PFSK-1 (cell line): ENCODE results near the gene SNUPN.

Experiments used
- FOXP2 ChIP-seq: optimal IDR thresholded peaks from 2 replicates; pipeline ENCODE3; 2011; ENCODE audit warnings: borderline replicate concordance, control low read depth, inconsistent platforms; ENCODE audit not compliant: insufficient read depth; ENCODE audit errors: extremely low read length, extremely low read depth
- POLR2AphosphoS5 ChIP-seq: IDR thresholded peaks from 2 replicates; pipeline ENCODE4 v1.6.1; 2012; ENCODE audit warnings: low read depth, mild to moderate bottlenecking, control low read depth, low read length, moderate library complexity
- SIN3A ChIP-seq: IDR thresholded peaks from 2 replicates; pipeline ENCODE4 v1.6.1; 2012; ENCODE audit warnings: mild to moderate bottlenecking, low read length, moderate library complexity, borderline replicate concordance; ENCODE audit not compliant: insufficient read depth
- TAF1 ChIP-seq: IDR thresholded peaks from 2 replicates; pipeline ENCODE4 v1.6.1; 2012; ENCODE audit warnings: low read length, control low read depth, borderline replicate concordance; ENCODE audit not compliant: insufficient read depth
- TF ChIP-seq, protein P1 (sequence below), 2 experiments: IDR thresholded peaks; 2 replicates each; pipeline versions ENCODE4 v1.6.1 to v1.8.0; 2011 to 2012; ENCODE audit warnings: low read depth in 2 of 2, low read length in 2 of 2, control low read depth in 1 of 2, inconsistent platforms in 1 of 2, mild to moderate bottlenecking in 1 of 2, moderate library complexity in 1 of 2; ENCODE audit not compliant: insufficient read depth in 1 of 2

Gene SNUPN

DNA sequence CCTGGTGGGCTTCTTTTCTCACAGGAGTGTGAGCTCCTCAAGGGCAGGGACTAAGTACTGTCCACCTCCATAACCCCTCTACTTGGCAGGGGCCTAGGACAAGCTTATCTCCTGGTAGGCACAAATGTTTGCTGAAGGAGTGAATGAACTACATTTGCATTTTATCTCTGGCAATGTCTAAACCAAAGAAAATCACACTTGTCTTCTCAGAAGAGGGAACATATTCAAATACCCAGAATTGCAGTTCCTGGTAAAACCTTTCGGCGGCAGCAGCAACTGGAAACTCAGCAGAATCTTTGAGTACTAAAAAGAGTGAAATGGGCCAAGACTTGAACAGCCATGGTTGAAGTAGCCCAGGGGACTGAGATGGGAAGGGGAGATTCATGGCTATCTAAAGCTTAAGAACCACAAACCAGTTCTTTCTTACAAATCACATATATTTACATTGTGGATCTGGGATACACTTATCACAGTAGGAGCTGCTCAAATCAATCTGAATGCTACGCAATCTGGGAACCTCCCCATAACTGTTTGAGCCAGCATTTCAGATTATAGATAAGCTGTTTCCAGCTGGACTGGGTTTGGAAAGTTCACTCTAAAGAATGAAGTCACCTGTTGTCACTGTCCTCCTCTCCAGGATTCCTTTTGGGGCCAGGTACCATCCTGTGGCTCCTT is 27.7 kb downstream of the SNUPN start:
- TF ChIP-seq, protein P1, sequence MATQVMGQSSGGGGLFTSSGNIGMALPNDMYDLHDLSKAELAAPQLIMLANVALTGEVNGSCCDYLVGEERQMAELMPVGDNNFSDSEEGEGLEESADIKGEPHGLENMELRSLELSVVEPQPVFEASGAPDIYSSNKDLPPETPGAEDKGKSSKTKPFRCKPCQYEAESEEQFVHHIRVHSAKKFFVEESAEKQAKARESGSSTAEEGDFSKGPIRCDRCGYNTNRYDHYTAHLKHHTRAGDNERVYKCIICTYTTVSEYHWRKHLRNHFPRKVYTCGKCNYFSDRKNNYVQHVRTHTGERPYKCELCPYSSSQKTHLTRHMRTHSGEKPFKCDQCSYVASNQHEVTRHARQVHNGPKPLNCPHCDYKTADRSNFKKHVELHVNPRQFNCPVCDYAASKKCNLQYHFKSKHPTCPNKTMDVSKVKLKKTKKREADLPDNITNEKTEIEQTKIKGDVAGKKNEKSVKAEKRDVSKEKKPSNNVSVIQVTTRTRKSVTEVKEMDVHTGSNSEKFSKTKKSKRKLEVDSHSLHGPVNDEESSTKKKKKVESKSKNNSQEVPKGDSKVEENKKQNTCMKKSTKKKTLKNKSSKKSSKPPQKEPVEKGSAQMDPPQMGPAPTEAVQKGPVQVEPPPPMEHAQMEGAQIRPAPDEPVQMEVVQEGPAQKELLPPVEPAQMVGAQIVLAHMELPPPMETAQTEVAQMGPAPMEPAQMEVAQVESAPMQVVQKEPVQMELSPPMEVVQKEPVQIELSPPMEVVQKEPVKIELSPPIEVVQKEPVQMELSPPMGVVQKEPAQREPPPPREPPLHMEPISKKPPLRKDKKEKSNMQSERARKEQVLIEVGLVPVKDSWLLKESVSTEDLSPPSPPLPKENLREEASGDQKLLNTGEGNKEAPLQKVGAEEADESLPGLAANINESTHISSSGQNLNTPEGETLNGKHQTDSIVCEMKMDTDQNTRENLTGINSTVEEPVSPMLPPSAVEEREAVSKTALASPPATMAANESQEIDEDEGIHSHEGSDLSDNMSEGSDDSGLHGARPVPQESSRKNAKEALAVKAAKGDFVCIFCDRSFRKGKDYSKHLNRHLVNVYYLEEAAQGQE (IDR thresholded peaks at IDR 0.05; ENCODE audit: insufficient read depth in 1 of 2, low read depth in 2 of 2, low read length in 2 of 2) = no peak
- TF ChIP-seq FOXP2 (no peak), SIN3A (no peak), POLR2AphosphoS5 (no peak), TAF1 (no peak)

DNA sequence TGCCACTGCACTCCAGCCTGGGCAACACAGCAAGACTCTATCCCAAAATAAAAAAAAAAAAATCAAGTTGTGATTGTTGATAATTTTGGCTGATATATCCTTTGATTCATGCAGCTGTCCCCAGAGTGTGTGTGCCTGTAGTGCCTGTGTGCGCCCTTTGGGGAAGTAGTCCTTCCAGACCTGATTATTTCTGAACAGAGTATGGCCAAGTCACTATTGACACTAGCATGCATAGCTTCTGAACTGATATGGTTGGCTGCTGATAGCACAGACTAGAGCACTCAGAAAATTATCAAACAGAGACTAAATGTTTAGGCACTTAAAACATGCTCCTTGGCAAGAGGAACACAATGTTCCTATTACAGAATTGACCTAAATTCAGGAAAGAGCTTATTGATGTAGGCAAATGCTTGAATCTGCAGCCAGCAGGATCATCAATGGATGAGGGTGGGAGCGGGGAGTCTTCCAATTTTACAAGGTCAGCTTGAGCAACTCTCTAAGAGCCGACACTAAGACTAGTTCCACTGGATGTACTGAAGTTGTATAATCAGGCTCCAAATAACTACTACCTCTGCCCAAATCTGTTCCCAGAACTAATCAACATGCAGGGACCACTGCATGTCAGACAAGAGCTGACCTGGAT is 28.7 kb downstream of the SNUPN start:
- TF ChIP-seq TAF1 = no peak
- TF ChIP-seq POLR2AphosphoS5 = no peak
- no peak for TF ChIP-seq SIN3A
- TF ChIP-seq, protein P1 (IDR thresholded peaks at IDR 0.05; ENCODE audit: insufficient read depth in 1 of 2, low read depth in 2 of 2, low read length in 2 of 2) = no peak
- no peak for TF ChIP-seq FOXP2

DNA sequence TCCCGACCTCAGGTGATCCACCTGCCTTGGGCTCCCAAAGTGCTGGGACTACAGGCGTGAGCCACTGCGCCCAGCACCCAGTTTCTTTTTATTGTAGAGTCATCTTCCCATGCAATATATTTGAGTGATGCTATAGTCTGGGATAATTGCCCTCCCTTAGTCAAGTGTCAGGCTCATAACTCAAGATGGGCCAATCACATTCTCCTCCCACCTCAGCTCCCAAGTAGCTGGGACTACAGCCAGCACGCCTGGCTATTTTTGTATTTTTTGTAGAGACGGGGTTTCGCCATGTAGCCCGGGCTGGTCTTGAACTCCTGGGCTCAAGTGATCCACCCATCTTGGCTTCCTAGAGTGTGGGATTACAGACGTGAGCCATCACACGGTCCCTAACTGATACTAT is 31.2 kb downstream of the SNUPN start:
- no peak for TF ChIP-seq POLR2AphosphoS5
- no peak for TF ChIP-seq FOXP2
- no peak for TF ChIP-seq TAF1
- TF ChIP-seq SIN3A = no peak
- TF ChIP-seq, protein P1 (IDR thresholded peaks at IDR 0.05; ENCODE audit: insufficient read depth in 1 of 2, low read depth in 2 of 2, low read length in 2 of 2) = no peak

DNA sequence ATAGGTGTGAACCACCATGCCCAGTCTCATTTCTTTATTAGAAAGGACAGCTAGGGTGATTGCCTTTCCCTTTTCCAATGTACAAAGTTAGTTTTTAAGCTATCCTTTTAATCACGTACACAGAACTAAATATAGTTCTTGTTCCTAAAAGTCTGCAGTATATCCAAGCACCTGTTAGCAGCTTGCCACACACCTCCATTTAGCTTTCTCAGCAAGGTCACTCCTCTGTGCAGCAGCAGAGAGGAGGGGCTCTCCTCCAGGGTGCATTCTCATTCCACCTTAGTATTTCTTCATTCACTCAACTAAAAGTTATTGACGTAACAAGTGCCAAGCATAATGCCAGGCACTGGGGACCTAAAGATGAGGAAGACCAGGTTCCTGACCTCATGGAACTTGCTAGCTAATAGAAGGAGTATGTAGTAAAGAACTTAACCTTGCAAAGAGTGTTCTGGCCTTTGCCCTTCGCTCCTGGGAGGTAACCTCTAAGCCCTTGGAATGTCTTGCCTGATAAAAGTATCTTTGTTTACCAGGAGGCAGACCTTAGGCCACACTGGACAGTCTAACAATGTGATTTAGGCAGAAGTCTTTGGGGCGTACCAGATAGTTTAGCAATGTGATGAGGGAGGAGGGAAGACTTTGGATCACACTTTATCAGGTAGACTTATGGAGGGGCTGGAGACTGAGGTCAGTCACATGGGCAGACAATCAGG is 33.7 kb downstream of the SNUPN start:
- TF ChIP-seq SIN3A = no peak
- no peak for TF ChIP-seq FOXP2
- TF ChIP-seq, protein P1 (IDR thresholded peaks at IDR 0.05; ENCODE audit: insufficient read depth in 1 of 2, low read depth in 2 of 2, low read length in 2 of 2) = no peak
- TF ChIP-seq TAF1 = no peak
- no peak for TF ChIP-seq POLR2AphosphoS5
